ENCODE results near the gene DNAH10. TPM values are rescaled to one million over a fixed set of nuclear protein-coding genes. Genes with fewer than 3 reads are reported as not detected.

The DNAH10 gene
- total and polyA plus RNA-seq, 2 of the 4 experiments (the other 2 are of a cell fraction): 0.18 to 0.22 TPM

GRCh38 chr12:123979566-123979965 is 217.5 kb downstream of the DNAH10 start:
- no peak overlapping the region for H2AK9ac ChIP-seq (replicated peaks; ENCODE audit: low read depth, low read length, poor library complexity)
- intact Hi-C loops (cut with micrococcal nuclease): no loop called here
- POLR2A ChIA-PET (ENCODE audit: unreplicated experiment): no interaction called here
- H3K56ac ChIP-seq (ENCODE audit: extremely low read depth, insufficient read depth, low read length): no peak overlapping the region
- H2BK20ac ChIP-seq (ENCODE audit: low read depth, low read length): no peak overlapping the region
- no peak overlapping the region for H4K91ac ChIP-seq (ENCODE audit: insufficient read depth, low read depth, low read length)
- H3K9me1 ChIP-seq (ENCODE audit: insufficient read depth, low read length): no peaks in the 10 kb centered on the region
- CTCF ChIA-PET: no interaction called here
- no peak overlapping the region for H3K4me2 ChIP-seq (ENCODE audit: low read depth, low read length)
- no peak overlapping the region for H3K9ac ChIP-seq (ENCODE audit: low read depth, low read length)
- H3K27ac ChIP-seq (ENCODE audit: insufficient read depth, low read length): no peak overlapping the region
- no peak overlapping the region for H3K18ac ChIP-seq (ENCODE audit: low read depth, low read length)
- no peak overlapping the region for H4K5ac ChIP-seq (ENCODE audit: low read depth, low read length)
- BruUV-seq (replicated peaks): no TSS peak
- peaks cover 22% of the 10 kb centered on the region; the same call in 1 of the 2 replicates for H4K20me1 ChIP-seq (ENCODE audit: insufficient read depth, low read length)
- ATAC-seq (ENCODE audit: low read depth) (no peak), DNase-seq (no peak)
- no peak overlapping the region for H3K14ac ChIP-seq (replicated peaks; ENCODE audit: low read depth, low read length)
- TF ChIP-seq MXI1 (IDR thresholded peaks at IDR 0.05; ENCODE audit: borderline replicate concordance, low read depth, low read length) (no peak), BHLHE40 (IDR thresholded peaks at IDR 0.05; ENCODE audit: low read depth, low read length) (no peak), SMC3 (IDR thresholded peaks at IDR 0.05; ENCODE audit: low read depth, low read length) (no peak), NFE2L2 (IDR thresholded peaks at IDR 0.05; ENCODE audit: low read depth, low read length) (no peak)
- H3K4me1 ChIP-seq (ENCODE audit: control insufficient read depth, insufficient read depth, low read length): no peaks in the 10 kb centered on the region
- no peak overlapping the region for H3K4me3 ChIP-seq (ENCODE audit: insufficient read depth, low read depth, low read length)
- no peak overlapping the region for H2BK5ac ChIP-seq (ENCODE audit: low read depth, low read length, poor library complexity, severe bottlenecking)
- in situ Hi-C loops (cut with MboI; ENCODE audit: low sequenced_read_pairs): loop anchor here (5.0 kb wide), 1 partner anchor 77 kb away; no protein-coding TSS in a partner anchor
- no peak overlapping the region for H3K4ac ChIP-seq (ENCODE audit: low read depth, low read length)
- WGBS, 2 experiments (ENCODE audit: extremely low coverage in 2 of 2, insufficient read length in 1 of 2): no CpG with 5 or more reads among the region's 6 CpGs
- H3K79me1 ChIP-seq (ENCODE audit: low read depth in 1 of 2, low read length in 2 of 2): peaks cover 18 to 45% of the 10 kb centered on the region in 2 experiments
- peaks cover 12% of the 10 kb centered on the region for H3K36me3 ChIP-seq (ENCODE audit: control insufficient read depth, insufficient read depth, low read length)
- no peak overlapping the region for H4K8ac ChIP-seq (ENCODE audit: low read depth in 2 of 2, low read length in 2 of 2)
- no peak overlapping the region for H2BK120ac ChIP-seq (ENCODE audit: low read depth, low read length)
- no peak overlapping the region for H3K23ac ChIP-seq (ENCODE audit: low read depth, low read length)
- H3K9me3 ChIP-seq (ENCODE audit: control insufficient read depth, insufficient read depth, low read length): no peaks in the 10 kb centered on the region
- H2BK15ac ChIP-seq (ENCODE audit: low read depth, low read length): no peak overlapping the region
- no peaks in the 10 kb centered on the region for H3K27me3 ChIP-seq (ENCODE audit: control insufficient read depth, insufficient read depth, low read length)
- H2AFZ ChIP-seq (replicated peaks; ENCODE audit: low read length, poor library complexity): no peak overlapping the region
- no peak overlapping the region for H2AK5ac ChIP-seq (ENCODE audit: low read depth, low read length)
- dilution Hi-C loops (cut with HindIII; ENCODE audit: low sequenced_read_pairs, unreplicated experiment): no loop called here
